Measurements from ENCODE around the gene UNC5CL. TPM values are rescaled to one million over a fixed set of nuclear protein-coding genes. Genes with fewer than 3 reads are reported as not detected.
A peak's percentile ranks its signal among the peaks of the same experiment; 100 is the strongest.

The UNC5CL gene
- total RNA-seq, 2 experiments from 2014 or later = 1.1 to 1.6 TPM

GRCh38 chr6:41043151-41043550 lies 4.1 kb upstream of the UNC5CL start:
- Mint-ChIP-seq H3K9me3 (no peaks in the 10 kb centered on the region), H3K4me3 (no peak overlapping the region), H3K27ac (peak overlapping the region; percentile 64), H3K36me3 (ENCODE audit: low read depth) (no peaks in the 10 kb centered on the region), H3K4me1 (peaks cover 12% of the 10 kb centered on the region), H3K27me3 (no peaks in the 10 kb centered on the region)
- ChIA-PET CTCF (interaction anchor here (0.8 to 4.6 kb wide), 5 partner anchors 10 to 26 kb away, joined by 3 to 22 read pairs (median 5); partner anchors contain the start of gene APOBEC2), POLR2A (no interaction called here)
- DNase-seq = no peak

- no peaks in the 10 kb centered on the region for H3K36me3 Mint-ChIP-seq (ENCODE audit: low read depth)
- no peak within 1 kb of the TSS for H3K4me3 Mint-ChIP-seq
- H3K27me3 Mint-ChIP-seq = no peaks in the 10 kb centered on the region
- H3K9me3 Mint-ChIP-seq = no peaks in the 10 kb centered on the region
- CTCF ChIA-PET = interaction anchor here (0.7 to 4.6 kb wide), 5 partner anchors 9 to 17 kb away, joined by 3 to 22 read pairs (median 4); partner anchors contain the start of gene APOBEC2
- DNase-seq = no peak
- peak within 1 kb of the TSS; percentile 64 for H3K27ac Mint-ChIP-seq
- H3K4me1 Mint-ChIP-seq = peaks cover 12% of the 10 kb centered on the region
- POLR2A ChIA-PET = no interaction called here
Measured at GRCh38 chr6:41042226-41043055, 3.4 kb upstream of the UNC5CL start, which contains the start of gene TSPO2. TSS of gene TSPO2 (plus strand) at chr6:41042467. CDS start at chr6:41042986, 519 bp downstream.

- H3K4me1 Mint-ChIP-seq = peaks cover 12% of the 10 kb centered on the region
- CTCF ChIA-PET = interaction anchor here (1.6 to 3.1 kb wide), 3 partner anchors 9 to 15 kb away, joined by 5 to 26 read pairs (median 12); no protein-coding TSS in a partner anchor
- POLR2A ChIA-PET = no interaction called here
Measured at GRCh38 chr6:41040940-41041536, 2.0 kb upstream of the UNC5CL start.

GRCh38 chr6:41040101-41040939 lies 1.3 kb upstream of the UNC5CL start:
- peak overlapping the region; percentile 9 for H3K27ac Mint-ChIP-seq
- POLR2A ChIA-PET = no interaction called here
- H3K36me3 Mint-ChIP-seq (ENCODE audit: low read depth) = no peaks in the 10 kb centered on the region
- H3K27me3 Mint-ChIP-seq = peaks cover 3% of the 10 kb centered on the region
- CTCF ChIA-PET = interaction anchor here (1.6 to 3.1 kb wide), 4 partner anchors 9 to 16 kb away, joined by 5 to 26 read pairs (median 8); no protein-coding TSS in a partner anchor
- H3K4me3 Mint-ChIP-seq = no peak overlapping the region
- H3K9me3 Mint-ChIP-seq = no peaks in the 10 kb centered on the region
- no peak for DNase-seq
- H3K4me1 Mint-ChIP-seq = peaks cover 12% of the 10 kb centered on the region

More at GRCh38 chr6:41040940-41041536, 2.0 kb upstream of the UNC5CL start:
- no peaks in the 10 kb centered on the region for H3K9me3 Mint-ChIP-seq
- H3K27ac Mint-ChIP-seq = no peak overlapping the region
- DNase-seq = no peak
- H3K4me3 Mint-ChIP-seq = no peak overlapping the region
- no peaks in the 10 kb centered on the region for H3K36me3 Mint-ChIP-seq (ENCODE audit: low read depth)
- H3K27me3 Mint-ChIP-seq = peaks cover 3% of the 10 kb centered on the region

- no peak overlapping the region for H3K4me3 Mint-ChIP-seq
- ChIA-PET CTCF (interaction anchor here (0.8 to 3.1 kb wide), 2 partner anchors 9 to 10 kb away, joined by 4 to 26 read pairs; no protein-coding TSS in a partner anchor), POLR2A (no interaction called here)
- H3K4me1 Mint-ChIP-seq = peaks cover 12% of the 10 kb centered on the region
- no peaks in the 10 kb centered on the region for H3K36me3 Mint-ChIP-seq (ENCODE audit: low read depth)
- no peak overlapping the region for H3K27ac Mint-ChIP-seq
- H3K27me3 Mint-ChIP-seq = peaks cover 3% of the 10 kb centered on the region
- H3K9me3 Mint-ChIP-seq = no peaks in the 10 kb centered on the region
- no peak for DNase-seq
Measured at GRCh38 chr6:41038205-41038604, 816 bp downstream of the UNC5CL start.

GRCh38 chr6:41037107-41037900 lies 1.7 kb downstream of the UNC5CL start:
- CTCF ChIA-PET = interaction anchor here (0.7 to 2.5 kb wide), 3 partner anchors 9 to 416 kb away, joined by 4 to 20 read pairs (median 4); no protein-coding TSS in a partner anchor
- Mint-ChIP-seq H3K27me3 (peaks cover 3% of the 10 kb centered on the region), H3K4me1 (peaks cover 12% of the 10 kb centered on the region), H3K27ac (no peak overlapping the region), H3K9me3 (no peaks in the 10 kb centered on the region), H3K4me3 (no peak overlapping the region), H3K36me3 (ENCODE audit: low read depth) (no peaks in the 10 kb centered on the region)
- DNase-seq = no peak
- POLR2A ChIA-PET = no interaction called here

GRCh38 chr6:41036601-41037000 lies 2.4 kb downstream of the UNC5CL start:
- POLR2A ChIA-PET = no interaction called here
- H3K4me1 Mint-ChIP-seq = peaks cover 12% of the 10 kb centered on the region

GRCh38 chr6:41036186-41036585 lies 2.8 kb downstream of the UNC5CL start:
- DNase-seq = no peak
- Mint-ChIP-seq H3K27me3 (peaks cover 3% of the 10 kb centered on the region), H3K9me3 (no peaks in the 10 kb centered on the region), H3K4me1 (peaks cover 12% of the 10 kb centered on the region), H3K36me3 (ENCODE audit: low read depth) (no peaks in the 10 kb centered on the region), H3K27ac (no peak overlapping the region), H3K4me3 (no peak overlapping the region)
- POLR2A ChIA-PET = no interaction called here
- CTCF ChIA-PET = interaction anchor here (0.6 to 5.1 kb wide), 4 partner anchors 9 to 842 kb away, joined by 3 to 22 read pairs (median 12); no protein-coding TSS in a partner anchor

More at GRCh38 chr6:41036601-41037000, 2.4 kb downstream of the UNC5CL start:
- Mint-ChIP-seq H3K4me3 (no peak overlapping the region), H3K9me3 (no peaks in the 10 kb centered on the region), H3K27me3 (peaks cover 3% of the 10 kb centered on the region), H3K36me3 (ENCODE audit: low read depth) (no peaks in the 10 kb centered on the region), H3K27ac (no peak overlapping the region)
- DNase-seq = no peak
- CTCF ChIA-PET = interaction anchor here (0.6 to 2.5 kb wide), 3 partner anchors 9 to 843 kb away, joined by 3 to 20 read pairs (median 4); no protein-coding TSS in a partner anchor

- H3K27ac Mint-ChIP-seq = no peak overlapping the region
- H3K27me3 Mint-ChIP-seq = peaks cover 3% of the 10 kb centered on the region
- H3K4me1 Mint-ChIP-seq = peaks cover 10% of the 10 kb centered on the region
- ChIA-PET POLR2A (no interaction called here), CTCF (interaction anchor here (5.1 kb wide), 1 partner anchor 11 kb away, joined by 22 read pairs; no protein-coding TSS in a partner anchor)
- no peaks in the 10 kb centered on the region for H3K36me3 Mint-ChIP-seq (ENCODE audit: low read depth)
- no peak overlapping the region for H3K4me3 Mint-ChIP-seq
- no peaks in the 10 kb centered on the region for H3K9me3 Mint-ChIP-seq
- no peak for DNase-seq
Measured at GRCh38 chr6:41033776-41034175, 5.2 kb downstream of the UNC5CL start.

- H3K9me3 Mint-ChIP-seq = no peaks in the 10 kb centered on the region
- CTCF ChIA-PET = interaction anchor here (0.7 to 5.1 kb wide), 2 partner anchors 12 to 170 kb away, joined by 4 to 22 read pairs; no protein-coding TSS in a partner anchor
- peaks cover 3% of the 10 kb centered on the region for H3K27me3 Mint-ChIP-seq
- no peaks in the 10 kb centered on the region for H3K36me3 Mint-ChIP-seq (ENCODE audit: low read depth)
- POLR2A ChIA-PET = no interaction called here
- no peak overlapping the region for H3K27ac Mint-ChIP-seq
- DNase-seq = no peak
- peaks cover 14% of the 10 kb centered on the region for H3K4me1 Mint-ChIP-seq
- no peak overlapping the region for H3K4me3 Mint-ChIP-seq
Measured at GRCh38 chr6:41032830-41033229, 6.2 kb downstream of the UNC5CL start.

GRCh38 chr6:41028561-41029412 lies 10.2 kb downstream of the UNC5CL start:
- DNase-seq = no peak
- H3K36me3 Mint-ChIP-seq (ENCODE audit: low read depth) = no peaks in the 10 kb centered on the region
- H3K4me3 Mint-ChIP-seq = peak overlapping the region; percentile 82
- H3K9me3 Mint-ChIP-seq = no peaks in the 10 kb centered on the region
- H3K27me3 Mint-ChIP-seq = no peaks in the 10 kb centered on the region
- CTCF ChIA-PET = interaction anchor here (0.6 to 4.1 kb wide), 21 partner anchors 8 to 289 kb away, joined by 3 to 47 read pairs (median 5); partner anchors contain the start of genes NFYA, OARD1, TSPO2 and UNC5CL
- POLR2A ChIA-PET = no interaction called here
- peaks cover 27% of the 10 kb centered on the region for H3K4me1 Mint-ChIP-seq
- H3K27ac Mint-ChIP-seq = peak overlapping the region; percentile 92

Data from activated CD4-positive, alpha-beta T cell treated with anti-CD3 and anti-CD28 coated beads, Interleukin-2, amount 10 ng/mL, durations not matched to agents 7 days and 5 days (primary cell).